Vagina (tissue), 2 donors: ENCODE data around the gene TMC4.

ENCODE experiments used
- CTCF ChIP-seq, 3 experiments: fragments of 450-650 bp in 2 of 3; fragments of 200-600 bp in 1 of 3; sonication (generic) in 1 of 3; IDR thresholded peaks; one replicate each; pipeline ENCODE4 v1.5.1; 2017 to 2019; ENCODE audit warnings: antibody characterized with exemption in 3 of 3, mild to moderate bottlenecking in 2 of 3, moderate library complexity in 2 of 3
- POLR2A ChIP-seq, 2 donors: fragments of 450-650 bp; IDR thresholded peaks; one replicate each; pipeline ENCODE4 v1.6.1; 2017; ENCODE audit warnings: antibody characterized with exemption in 2 of 2, mild to moderate bottlenecking in 2 of 2, moderate library complexity in 2 of 2

DNA sequence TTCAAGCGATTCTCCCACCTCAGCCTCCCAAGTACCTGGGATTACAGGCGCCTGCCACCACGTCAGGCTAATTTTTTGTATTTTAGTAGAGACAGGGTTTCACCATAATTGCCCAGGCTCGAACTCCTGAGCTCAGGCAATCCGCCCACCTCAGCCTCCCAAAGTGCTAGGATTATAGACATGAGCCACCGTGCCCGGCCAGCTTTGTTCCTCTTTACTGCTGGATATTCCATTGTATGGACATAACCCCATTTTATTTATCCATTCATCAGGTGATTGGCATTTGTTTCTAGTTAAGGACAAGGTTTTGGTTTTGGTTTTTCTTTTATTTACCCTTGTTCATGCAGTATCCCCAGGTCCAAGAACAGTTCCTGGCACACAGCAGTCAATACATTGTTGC is 23.6 kb upstream of the TMC4 start:
- TF ChIP-seq POLR2A (IDR thresholded peaks at IDR 0.05) (no peak), CTCF (IDR thresholded peaks at IDR 0.05) (no peak)
